IMR-90 (cell line): ENCODE data around the gene SBNO1. TPM values are rescaled to one million over a fixed set of nuclear protein-coding genes. Genes with fewer than 3 reads are reported as not detected.

Experiments
- ATAC-seq: fragments of 200-7000 bp; cut with Tn5 transposase; 2 replicates; pipeline ENCODE4 v1.9.1; 2020; ENCODE audit warnings: low read depth, mild to moderate bottlenecking, moderate library complexity
- BruUV-seq: library from RNA; stranded (reverse); fragments of 400-500 nt; replicated peaks from 2 replicates; lab custom pipeline; 2021; lab: Mats Ljungman, UMichigan
- CTCF ChIA-PET: fragments of 300-600 bp; formaldehyde crosslinking; extraction: SDS; loops from one replicate; lab custom pipeline; 2021; ENCODE audit warnings: antibody characterized with exemption; lab: Yijun Ruan, JAX
- POLR2A ChIA-PET: fragments of 300-600 bp; sonication (Branson Sonifier 250); formaldehyde crosslinking; loops from one replicate; lab custom pipeline; 2022; ENCODE audit warnings: antibody characterized with exemption; ENCODE audit not compliant: unreplicated experiment; lab: Charles Lee
- DNase-seq: peaks from one replicate; pipeline ENCODE4 v3.0.0; 2013
- H2AFZ ChIP-seq: replicated peaks from 2 replicates; pipeline ENCODE3; 2013; ENCODE audit warnings: low read length, mild to moderate bottlenecking; ENCODE audit not compliant: poor library complexity
- H2AK5ac ChIP-seq: 2 replicates; pipeline ENCODE4 v1.6.1; 2013; ENCODE audit warnings: low read depth, low read length, inconsistent platforms
- H2AK9ac ChIP-seq: replicated peaks from 2 replicates; pipeline ENCODE3; 2013; ENCODE audit warnings: mild to moderate bottlenecking, low read depth, low read length, moderate library complexity; ENCODE audit not compliant: poor library complexity
- H2BK120ac ChIP-seq: 2 replicates; pipeline ENCODE4 v1.6.1; 2013; ENCODE audit warnings: low read depth, low read length, inconsistent platforms
- H2BK15ac ChIP-seq: 3 replicates; pipeline ENCODE4 v1.6.1; 2013; ENCODE audit warnings: low read depth, low read length, inconsistent platforms
- H2BK20ac ChIP-seq: 2 replicates; pipeline ENCODE4 v1.6.1; 2013; ENCODE audit warnings: low read depth, mild to moderate bottlenecking, inconsistent platforms, low read length, moderate library complexity
- H2BK5ac ChIP-seq: 2 replicates; pipeline ENCODE4 v1.6.1; 2013; ENCODE audit warnings: mild to moderate bottlenecking, low read depth, low read length, inconsistent platforms; ENCODE audit not compliant: poor library complexity, severe bottlenecking
- H3K14ac ChIP-seq: replicated peaks from 2 replicates; pipeline ENCODE4 v1.6.1; 2013; ENCODE audit warnings: low read depth, low read length, inconsistent platforms
- H3K18ac ChIP-seq: 2 replicates; pipeline ENCODE4 v1.6.1; 2013; ENCODE audit warnings: low read depth, low read length, control low read depth
- H3K23ac ChIP-seq: 2 replicates; pipeline ENCODE4 v1.6.1; 2013; ENCODE audit warnings: low read depth, low read length, inconsistent platforms
- H3K27ac ChIP-seq: 2 replicates; pipeline ENCODE4 v1.5.1; 2013; ENCODE audit warnings: mild to moderate bottlenecking, control low read depth, low read length; ENCODE audit not compliant: insufficient read depth
- H3K27me3 ChIP-seq: 2 replicates; pipeline ENCODE4 v1.6.1; 2013; ENCODE audit warnings: low read length; ENCODE audit not compliant: control insufficient read depth, insufficient read depth
- H3K36me3 ChIP-seq: 2 replicates; pipeline ENCODE4 v1.6.1; 2013; ENCODE audit warnings: low read length, mixed read lengths; ENCODE audit not compliant: control insufficient read depth, insufficient read depth
- H3K4ac ChIP-seq: 2 replicates; pipeline ENCODE4 v1.6.1; 2013; ENCODE audit warnings: low read depth, low read length, inconsistent platforms
- H3K4me1 ChIP-seq: 2 replicates; pipeline ENCODE4 v1.6.1; 2013; ENCODE audit warnings: low read length, mixed read lengths; ENCODE audit not compliant: control insufficient read depth, insufficient read depth
- H3K4me2 ChIP-seq: 2 replicates; pipeline ENCODE4 v1.6.1; 2013; ENCODE audit warnings: low read depth, mild to moderate bottlenecking, control low read depth, low read length, moderate library complexity
- H3K4me3 ChIP-seq: 2 replicates; pipeline ENCODE4 v1.5.1; 2013; ENCODE audit warnings: low read depth, mild to moderate bottlenecking, control low read depth, low read length, moderate library complexity; ENCODE audit not compliant: insufficient read depth
- H3K56ac ChIP-seq: 2 replicates; pipeline ENCODE4 v1.6.1; 2013; ENCODE audit warnings: low read length, inconsistent platforms; ENCODE audit not compliant: insufficient read depth; ENCODE audit errors: extremely low read depth
- H3K79me1 ChIP-seq, 2 experiments: 2 replicates each; pipeline ENCODE4 v1.6.1; 2013; ENCODE audit warnings: low read length in 2 of 2, inconsistent platforms in 1 of 2, low read depth in 1 of 2
- H3K9ac ChIP-seq: 2 replicates; pipeline ENCODE4 v1.6.1; 2013; ENCODE audit warnings: low read depth, low read length, control low read depth
- H3K9me1 ChIP-seq: 2 replicates; pipeline ENCODE4 v1.6.1; 2013; ENCODE audit warnings: low read length, inconsistent platforms; ENCODE audit not compliant: insufficient read depth
- H3K9me3 ChIP-seq: 2 replicates; pipeline ENCODE4 v1.6.1; 2013; ENCODE audit warnings: low read length; ENCODE audit not compliant: control insufficient read depth, insufficient read depth
- H4K20me1 ChIP-seq: 2 replicates; pipeline ENCODE4 v1.6.1; 2013; ENCODE audit warnings: low read length, inconsistent platforms; ENCODE audit not compliant: insufficient read depth
- H4K5ac ChIP-seq: 2 replicates; pipeline ENCODE4 v1.6.1; 2013; ENCODE audit warnings: mild to moderate bottlenecking, low read depth, low read length, control low read depth
- H4K8ac ChIP-seq, 2 experiments: 2 replicates each; pipeline ENCODE4 v1.6.1; 2013; ENCODE audit warnings: low read depth in 2 of 2, low read length in 2 of 2, control low read depth in 1 of 2, inconsistent platforms in 1 of 2
- H4K91ac ChIP-seq: 2 replicates; pipeline ENCODE4 v1.6.1; 2013; ENCODE audit warnings: low read depth, low read length, inconsistent platforms; ENCODE audit not compliant: insufficient read depth
- BHLHE40 ChIP-seq: fragments of 150-350 bp; IDR thresholded peaks from 2 replicates; pipeline ENCODE4 v1.6.1; 2016; ENCODE audit warnings: mild to moderate bottlenecking, low read depth, low read length
- CTCF ChIP-seq: conservative IDR thresholded peaks from 2 replicates; pipeline ENCODE4 v1.5.1; 2012; ENCODE audit warnings: mild to moderate bottlenecking, low read depth, low read length, improper control_type of control experiment
- MAFK ChIP-seq: IDR thresholded peaks from 2 replicates; pipeline ENCODE4 v1.6.1; 2012; ENCODE audit warnings: low read depth, low read length, improper control_type of control experiment
- MAZ ChIP-seq: IDR thresholded peaks from 2 replicates; pipeline ENCODE4 v1.6.1; 2012; ENCODE audit warnings: low read depth, mild to moderate bottlenecking, low read length, improper control_type of control experiment, moderate library complexity, borderline replicate concordance
- MXI1 ChIP-seq: IDR thresholded peaks from 2 replicates; pipeline ENCODE4 v1.6.1; 2012; ENCODE audit warnings: low read depth, mild to moderate bottlenecking, low read length, moderate library complexity, borderline replicate concordance
- POLR2A ChIP-seq: IDR thresholded peaks from 2 replicates; pipeline ENCODE4 v1.6.1; 2012; ENCODE audit warnings: mild to moderate bottlenecking, low read depth, low read length
- USF2 ChIP-seq: fragments of 150-350 bp; IDR thresholded peaks from 2 replicates; pipeline ENCODE4 v1.6.1; 2017; ENCODE audit warnings: mild to moderate bottlenecking, antibody characterized with exemption, low read length, low read depth
- WGBS, 2 experiments: methylation state at CpG; one replicate each; pipeline versions ENCODE4 v1.1.5 to v1.1.7; 2013; ENCODE audit warnings: missing lambda C conversion rate in 2 of 2; ENCODE audit not compliant: insufficient read length in 1 of 2; ENCODE audit errors: extremely low coverage in 2 of 2; 5-methylcytosine and 5-hydroxymethylcytosine counted together
- dilution Hi-C: fragments of 300-500 bp; cut with HindIII; formaldehyde crosslinking; loops from one replicate; pipeline ENCODE4 v1.14.3; 2018; ENCODE audit warnings: low sequenced_read_pairs; ENCODE audit not compliant: unreplicated experiment
- in situ Hi-C: fragments of 300-500 bp; cut with MboI; formaldehyde crosslinking; loops from 3 replicates; pipeline ENCODE4 v1.14.3; 2019; ENCODE audit warnings: low sequenced_read_pairs, inconsistent platforms, mixed read lengths
- intact Hi-C: fragments of 100-400 bp; cut with micrococcal nuclease; formaldehyde crosslinking; loops from 2 replicates; pipeline ENCODE4 v1.10.0; 2022
- polyA plus RNA-seq, 3 experiments: library from polyadenylated mRNA; depleted of rRNA; stranded (reverse); fragments of >200 nt; gene quantifications; 2 replicates each; pipeline ENCODE4 v1.2.3, GENCODE V29; 2012; ENCODE audit warnings: low replicate concordance in 1 of 3
- total RNA-seq: library from RNA; depleted of rRNA; stranded (reverse); fragments of >200 nt; gene quantifications from 2 replicates; pipeline ENCODE4 v1.2.3, GENCODE V29; 2012

SBNO1 gene
- total and polyA plus RNA-seq, 2 of the 4 experiments (the other 2 are of a cell fraction) = 5.3 to 24.9 TPM

- H2AK5ac ChIP-seq = peak overlapping the region; percentile 96
- in situ Hi-C loops = no loop called here
- POLR2A ChIA-PET = no interaction called here
- peak overlapping the region; percentile 74 for H3K4me3 ChIP-seq
- intact Hi-C loops = no loop called here
- H3K9me3 ChIP-seq = no peaks in the 10 kb centered on the region
- 0 out of 2 replicates have a peak overlapping the region, but pooled peaks have one; percentile 6 for H2BK20ac ChIP-seq
- no peak for DNase-seq
- H2BK15ac ChIP-seq = 0 out of 3 replicates have a peak overlapping the region, but pooled peaks have one; percentile 18
- H3K9ac ChIP-seq = peak overlapping the region; percentile 90
- H2AFZ ChIP-seq = peak overlapping the region; percentile 90
- H3K56ac ChIP-seq = peak overlapping the region; percentile 98
- CTCF ChIA-PET = interaction anchor here (0.6 kb wide), 1 partner anchor 53 kb away, joined by 3 read pairs; no protein-coding TSS in a partner anchor
- peak overlapping the region; percentile 98 for H3K23ac ChIP-seq
- peak overlapping the region; percentile 100 for H3K14ac ChIP-seq
- peak overlapping the region; percentile 91 for H3K4me2 ChIP-seq
- peak overlapping the region; percentile 87 for H2BK5ac ChIP-seq
- H4K20me1 ChIP-seq = peaks cover 44% of the 10 kb centered on the region
- BruUV-seq = no TSS peak
- TF ChIP-seq POLR2A (no peak), MAZ (no peak), BHLHE40 (no peak), MAFK (no peak), MXI1 (no peak), CTCF (no peak), USF2 (no peak)
- H4K5ac ChIP-seq = peak overlapping the region; percentile 87
- peak overlapping the region; percentile 99 for H2AK9ac ChIP-seq
- peaks cover 9 to 48% of the 10 kb centered on the region in 2 experiments; a peak in 2 of 4 replicates for H3K79me1 ChIP-seq
- peak overlapping the region; percentile 72; the same call in 1 of the 2 replicates for H2BK120ac ChIP-seq
- dilution Hi-C loops = no loop called here
- H3K36me3 ChIP-seq = peaks cover 22% of the 10 kb centered on the region
- H3K27ac ChIP-seq = peak overlapping the region; percentile 85
- H4K91ac ChIP-seq = peak overlapping the region; percentile 96
- H3K18ac ChIP-seq = peak overlapping the region; percentile 84
- peak overlapping the region; percentile 87 to 91 for H4K8ac ChIP-seq
- no peak for ATAC-seq
- no peaks in the 10 kb centered on the region for H3K27me3 ChIP-seq
- H3K4me1 ChIP-seq = peaks cover 17% of the 10 kb centered on the region
- 3% methylated on average over 5 of the region's 7 CpGs; no CpG with 5 or more reads in 1 of the 2 experiments for WGBS, 2 experiments
- peaks cover 18% of the 10 kb centered on the region for H3K9me1 ChIP-seq
- peak overlapping the region; percentile 99 for H3K4ac ChIP-seq
Measured at GRCh38 chr12:123269896-123270213, 94.8 kb downstream of the SBNO1 start.
